ENCODE data around the gene NQO1. TPM values are rescaled to one million over a fixed set of nuclear protein-coding genes. Genes with fewer than 3 reads are reported as not detected.

The NQO1 gene
- total RNA-seq, 1 experiment from 2014 or later = 853 TPM

DNA sequence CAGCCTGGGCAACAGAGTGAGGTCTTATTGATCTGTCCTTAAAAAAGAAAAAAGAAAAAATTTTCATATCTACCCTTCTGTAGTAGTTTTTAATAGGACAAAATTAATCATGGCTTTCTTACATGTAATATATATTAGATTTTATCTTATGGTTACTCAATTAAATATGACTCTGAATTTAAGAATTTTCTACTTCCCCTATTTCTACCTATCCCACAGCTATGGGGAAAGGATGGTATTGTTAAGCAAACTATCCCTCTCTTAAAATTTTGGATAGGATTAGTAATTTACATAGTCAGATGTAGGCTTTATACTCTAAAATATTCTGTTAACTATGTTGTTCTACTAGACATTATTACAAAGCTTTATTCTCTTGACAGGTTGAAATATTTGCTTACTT, 62.5 kb downstream of the NQO1 start:
- Histone ChIP-seq H3K79me2 (ENCODE audit: low read depth) (peaks cover 5% of the 10 kb centered on the region; the same call in 1 of the 2 replicates), H4K20me1 (ENCODE audit: insufficient read depth) (peaks cover 4% of the 10 kb centered on the region), H3K27me3 (ENCODE audit: insufficient read depth, low read depth) (no peaks in the 10 kb centered on the region), H2AFZ (no peak overlapping the region), H3K36me3 (ENCODE audit: low read depth) (peaks cover 20% of the 10 kb centered on the region), H3K9me2 (ENCODE audit: insufficient read depth) (no peaks in the 10 kb centered on the region), H3K4me1 (replicated peaks; ENCODE audit: insufficient read depth) (no peaks in the 10 kb centered on the region), H3K4me2 (no peak overlapping the region), H3K9me3 (ENCODE audit: insufficient read depth, low read depth) (no peaks in the 10 kb centered on the region), H3K4me3 (no peak overlapping the region), H3K27ac (no peak overlapping the region), H3F3A (ENCODE audit: insufficient read depth, low read depth) (peaks cover 27% of the 10 kb centered on the region)
- POLR2A ChIA-PET (ENCODE audit: unreplicated experiment) = no interaction called here
- intact Hi-C loops (cut with micrococcal nuclease; ENCODE audit: unreplicated experiment) = no loop called here
- BruUV-seq (replicated peaks) = no TSS peak
- no peak for TF ChIP-seq EZH2 (IDR thresholded peaks at IDR 0.05; ENCODE audit: low read depth)
- TF ChIP-seq, protein P1, sequence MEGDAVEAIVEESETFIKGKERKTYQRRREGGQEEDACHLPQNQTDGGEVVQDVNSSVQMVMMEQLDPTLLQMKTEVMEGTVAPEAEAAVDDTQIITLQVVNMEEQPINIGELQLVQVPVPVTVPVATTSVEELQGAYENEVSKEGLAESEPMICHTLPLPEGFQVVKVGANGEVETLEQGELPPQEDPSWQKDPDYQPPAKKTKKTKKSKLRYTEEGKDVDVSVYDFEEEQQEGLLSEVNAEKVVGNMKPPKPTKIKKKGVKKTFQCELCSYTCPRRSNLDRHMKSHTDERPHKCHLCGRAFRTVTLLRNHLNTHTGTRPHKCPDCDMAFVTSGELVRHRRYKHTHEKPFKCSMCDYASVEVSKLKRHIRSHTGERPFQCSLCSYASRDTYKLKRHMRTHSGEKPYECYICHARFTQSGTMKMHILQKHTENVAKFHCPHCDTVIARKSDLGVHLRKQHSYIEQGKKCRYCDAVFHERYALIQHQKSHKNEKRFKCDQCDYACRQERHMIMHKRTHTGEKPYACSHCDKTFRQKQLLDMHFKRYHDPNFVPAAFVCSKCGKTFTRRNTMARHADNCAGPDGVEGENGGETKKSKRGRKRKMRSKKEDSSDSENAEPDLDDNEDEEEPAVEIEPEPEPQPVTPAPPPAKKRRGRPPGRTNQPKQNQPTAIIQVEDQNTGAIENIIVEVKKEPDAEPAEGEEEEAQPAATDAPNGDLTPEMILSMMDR (conservative IDR thresholded peaks at IDR 0.05) = no peak
- no peak for DNase-seq
- CTCF ChIA-PET = no interaction called here

DNA sequence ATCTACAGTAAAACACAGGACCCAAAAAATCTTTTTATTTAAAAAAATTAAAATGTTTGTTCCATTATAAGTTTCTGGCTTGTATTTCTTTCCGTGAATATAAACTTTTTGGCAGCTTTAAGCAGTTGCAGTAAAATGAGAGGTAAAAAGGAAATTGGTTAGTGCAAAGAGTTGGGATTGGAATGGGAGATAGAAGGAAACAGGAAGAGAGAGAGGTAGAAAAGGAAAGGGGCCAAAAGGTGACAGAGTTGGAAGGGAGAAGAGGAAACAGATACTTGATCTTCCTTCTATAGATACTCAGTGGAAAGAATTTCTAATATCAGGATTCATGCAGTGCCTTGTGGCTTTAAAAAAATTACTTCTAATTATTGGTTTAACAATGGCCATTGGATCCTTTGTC, 63.5 kb downstream of the NQO1 start:
- Histone ChIP-seq H3K79me2 (ENCODE audit: low read depth) (peaks cover 5% of the 10 kb centered on the region; the same call in 1 of the 2 replicates), H3K4me1 (replicated peaks; ENCODE audit: insufficient read depth) (no peaks in the 10 kb centered on the region), H3K9me3 (ENCODE audit: insufficient read depth, low read depth) (no peaks in the 10 kb centered on the region), H3K36me3 (ENCODE audit: low read depth) (peaks cover 12% of the 10 kb centered on the region; the same call in 1 of the 2 replicates), H3K4me2 (no peak overlapping the region), H3K27ac (no peak overlapping the region), H3K9me2 (ENCODE audit: insufficient read depth) (no peaks in the 10 kb centered on the region), H3K4me3 (no peak overlapping the region), H3F3A (ENCODE audit: insufficient read depth, low read depth) (peaks cover 26% of the 10 kb centered on the region), H4K20me1 (ENCODE audit: insufficient read depth) (peaks cover 5% of the 10 kb centered on the region), H2AFZ (no peak overlapping the region), H3K27me3 (ENCODE audit: insufficient read depth, low read depth) (no peaks in the 10 kb centered on the region)
- intact Hi-C loops (cut with micrococcal nuclease; ENCODE audit: unreplicated experiment) = no loop called here
- no TSS peak for BruUV-seq (replicated peaks)
- TF ChIP-seq, protein P1 (conservative IDR thresholded peaks at IDR 0.05) = no peak
- no peak for TF ChIP-seq EZH2 (IDR thresholded peaks at IDR 0.05; ENCODE audit: low read depth)
- no peak for DNase-seq
- ChIA-PET CTCF (interaction anchor here (0.6 kb wide), 1 partner anchor 265 kb away, joined by 3 read pairs; no protein-coding TSS in a partner anchor), POLR2A (ENCODE audit: unreplicated experiment) (no interaction called here)

DNA sequence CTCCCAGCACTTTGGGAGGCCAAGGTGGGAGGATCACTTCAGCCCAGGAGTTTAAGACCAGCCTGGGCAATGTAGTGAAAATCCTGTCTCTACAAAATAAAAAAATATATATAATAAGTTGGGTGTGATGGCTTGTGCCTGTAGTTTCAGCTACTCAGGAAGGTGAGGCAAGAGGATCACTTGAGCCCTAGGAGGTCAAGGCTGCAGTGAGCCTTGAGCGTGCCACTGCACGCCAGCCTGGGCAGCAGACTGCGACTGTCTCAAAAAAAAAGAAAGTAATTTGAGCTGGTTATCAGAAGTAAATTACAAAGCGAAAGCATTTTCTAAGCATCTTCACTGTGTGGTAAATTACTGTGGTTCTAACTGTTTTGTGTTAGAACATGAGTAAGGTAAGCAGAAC, 66.2 kb downstream of the NQO1 start:
- no peak for DNase-seq
- no peak overlapping the region for H3K27ac ChIP-seq
- CTCF ChIA-PET = no interaction called here
- no peaks in the 10 kb centered on the region for H3K9me2 ChIP-seq (ENCODE audit: insufficient read depth)
- no peaks in the 10 kb centered on the region for H3K27me3 ChIP-seq (ENCODE audit: insufficient read depth, low read depth)
- BruUV-seq (replicated peaks) = no TSS peak
- TF ChIP-seq, protein P1 (conservative IDR thresholded peaks at IDR 0.05) = no peak
- no peak for TF ChIP-seq EZH2 (IDR thresholded peaks at IDR 0.05; ENCODE audit: low read depth)
- no peaks in the 10 kb centered on the region for H3K4me1 ChIP-seq (replicated peaks; ENCODE audit: insufficient read depth)
- no peak overlapping the region for H2AFZ ChIP-seq
- no peak overlapping the region for H3K4me3 ChIP-seq
- peaks cover 5% of the 10 kb centered on the region for H4K20me1 ChIP-seq (ENCODE audit: insufficient read depth)
- peaks cover 5% of the 10 kb centered on the region; the same call in 1 of the 2 replicates for H3K79me2 ChIP-seq (ENCODE audit: low read depth)
- H3K9me3 ChIP-seq (ENCODE audit: insufficient read depth, low read depth) = no peaks in the 10 kb centered on the region
- intact Hi-C loops (cut with micrococcal nuclease; ENCODE audit: unreplicated experiment) = no loop called here
- H3K4me2 ChIP-seq = no peak overlapping the region
- H3F3A ChIP-seq (ENCODE audit: insufficient read depth, low read depth) = peaks cover 36% of the 10 kb centered on the region
- H3K36me3 ChIP-seq (ENCODE audit: low read depth) = peaks cover 29% of the 10 kb centered on the region
- POLR2A ChIA-PET (ENCODE audit: unreplicated experiment) = interaction anchor here (0.6 kb wide), 1 partner anchor 12 kb away, joined by 5 read pairs; no protein-coding TSS in a partner anchor

Other genes starting within 250 kb of the NQO1 start
- gene NFAT5, start 160.6 kb downstream of the NQO1 start, total RNA-seq (2021) = 33.0 and 38.2 TPM in 2 replicates
- 66.9 and 93.2 TPM in 2 replicates for gene NOB1, start 28.4 kb upstream of the NQO1 start, total RNA-seq (2021)
- 38.8 and 46.4 TPM in 2 replicates for gene WWP2, start 35.8 kb upstream of the NQO1 start, total RNA-seq (2021)
- 1.2 and 1.3 TPM in 2 replicates for gene CLEC18A, start 224.8 kb upstream of the NQO1 start, total RNA-seq (2021)